ENCODE measurements around the gene NTN5.

NTN5 gene

GRCh38 chr19:48654299-48655059, 18.3 kb downstream of the NTN5 start:
- TF ChIP-seq ZNF274 (IDR thresholded peaks at IDR 0.05; ENCODE audit: low read depth, low read length) (no peak), SUZ12 (IDR thresholded peaks at IDR 0.05; ENCODE audit: extremely low read depth, insufficient read depth, insufficient read length) (no peak)
- no peak overlapping the region for H3K9ac ChIP-seq (ENCODE audit: insufficient read length, low read depth)
- H3K4me1 ChIP-seq (ENCODE audit: insufficient read depth, insufficient read length) = peaks cover 7% of the 10 kb centered on the region
- no peaks in the 10 kb centered on the region for H3K27me3 ChIP-seq (ENCODE audit: insufficient read depth, insufficient read length)
- no peaks in the 10 kb centered on the region for H3K36me3 ChIP-seq (ENCODE audit: insufficient read depth, insufficient read length, low read length)
- no peak overlapping the region for H3K4me3 ChIP-seq (ENCODE audit: insufficient read length, low read depth)
- no peaks in the 10 kb centered on the region for H3K9me3 ChIP-seq (ENCODE audit: insufficient read depth, low read length)
- no peak for DNase-seq (ENCODE audit: low read depth, low spot score)

GRCh38 chr19:48651683-48652048, 21.2 kb downstream of the NTN5 start:
- no peaks in the 10 kb centered on the region for H3K9me3 ChIP-seq (ENCODE audit: insufficient read depth, low read length)
- DNase-seq (ENCODE audit: low read depth, low spot score) = no peak
- no peaks in the 10 kb centered on the region for H3K27me3 ChIP-seq (ENCODE audit: insufficient read depth, insufficient read length)
- no peak overlapping the region for H3K9ac ChIP-seq (ENCODE audit: insufficient read length, low read depth)
- TF ChIP-seq YY1 (IDR thresholded peaks at IDR 0.05; ENCODE audit: insufficient read depth, insufficient read length) = no peak
- TF ChIP-seq ZNF274 (IDR thresholded peaks at IDR 0.05; ENCODE audit: low read depth, low read length) = no peak
- TF ChIP-seq SUZ12 (IDR thresholded peaks at IDR 0.05; ENCODE audit: extremely low read depth, insufficient read depth, insufficient read length) = no peak
- no peaks in the 10 kb centered on the region for H3K36me3 ChIP-seq (ENCODE audit: insufficient read depth, insufficient read length, low read length)
- H3K4me3 ChIP-seq (ENCODE audit: insufficient read length, low read depth) = no peak overlapping the region
- H3K4me1 ChIP-seq (ENCODE audit: insufficient read depth, insufficient read length) = peaks cover 5% of the 10 kb centered on the region

GRCh38 chr19:48650974-48651682, 21.7 kb downstream of the NTN5 start:
- Histone ChIP-seq H3K36me3 (ENCODE audit: insufficient read depth, insufficient read length, low read length) (no peaks in the 10 kb centered on the region), H3K9ac (ENCODE audit: insufficient read length, low read depth) (no peak overlapping the region), H3K9me3 (ENCODE audit: insufficient read depth, low read length) (no peaks in the 10 kb centered on the region), H3K27me3 (ENCODE audit: insufficient read depth, insufficient read length) (no peaks in the 10 kb centered on the region), H3K4me1 (ENCODE audit: insufficient read depth, insufficient read length) (peaks cover 4% of the 10 kb centered on the region), H3K4me3 (ENCODE audit: insufficient read length, low read depth) (no peak overlapping the region)
- no peak for DNase-seq (ENCODE audit: low read depth, low spot score)
- no peak for TF ChIP-seq ZNF274 (IDR thresholded peaks at IDR 0.05; ENCODE audit: low read depth, low read length)
- TF ChIP-seq SUZ12 (IDR thresholded peaks at IDR 0.05; ENCODE audit: extremely low read depth, insufficient read depth, insufficient read length) = no peak
- no peak for TF ChIP-seq YY1 (IDR thresholded peaks at IDR 0.05; ENCODE audit: insufficient read depth, insufficient read length)

- no peak for DNase-seq (ENCODE audit: low read depth, low spot score)
Measured at GRCh38 chr19:48648134-48648533, 24.7 kb downstream of the NTN5 start.

GRCh38 chr19:48646722-48647216, 26.0 kb downstream of the NTN5 start:
- no peaks in the 10 kb centered on the region for H3K9me3 ChIP-seq (ENCODE audit: insufficient read depth, low read length)
- TF ChIP-seq YY1 (IDR thresholded peaks at IDR 0.05; ENCODE audit: insufficient read depth, insufficient read length) = no peak
- no peak for TF ChIP-seq ZNF274 (IDR thresholded peaks at IDR 0.05; ENCODE audit: low read depth, low read length)
- no peak for TF ChIP-seq SUZ12 (IDR thresholded peaks at IDR 0.05; ENCODE audit: extremely low read depth, insufficient read depth, insufficient read length)
- DNase-seq (ENCODE audit: low read depth, low spot score) = peak; percentile 85
- H3K36me3 ChIP-seq (ENCODE audit: insufficient read depth, insufficient read length, low read length) = no peaks in the 10 kb centered on the region
- H3K4me1 ChIP-seq (ENCODE audit: insufficient read depth, insufficient read length) = peaks cover 3% of the 10 kb centered on the region
- H3K4me3 ChIP-seq (ENCODE audit: insufficient read length, low read depth) = no peak overlapping the region
- no peaks in the 10 kb centered on the region for H3K27me3 ChIP-seq (ENCODE audit: insufficient read depth, insufficient read length)
- no peak overlapping the region for H3K9ac ChIP-seq (ENCODE audit: insufficient read length, low read depth)

More at GRCh38 chr19:48648134-48648533, 24.7 kb downstream of the NTN5 start:
- H3K9me3 ChIP-seq (ENCODE audit: insufficient read depth, low read length) = no peaks in the 10 kb centered on the region
- H3K4me1 ChIP-seq (ENCODE audit: insufficient read depth, insufficient read length) = peaks cover 7% of the 10 kb centered on the region
- H3K27me3 ChIP-seq (ENCODE audit: insufficient read depth, insufficient read length) = no peaks in the 10 kb centered on the region
- no peak overlapping the region for H3K9ac ChIP-seq (ENCODE audit: insufficient read length, low read depth)
- no peaks in the 10 kb centered on the region for H3K36me3 ChIP-seq (ENCODE audit: insufficient read depth, insufficient read length, low read length)
- no peak overlapping the region for H3K4me3 ChIP-seq (ENCODE audit: insufficient read length, low read depth)
- TF ChIP-seq ZNF274 (IDR thresholded peaks at IDR 0.05; ENCODE audit: low read depth, low read length) (no peak), SUZ12 (IDR thresholded peaks at IDR 0.05; ENCODE audit: extremely low read depth, insufficient read depth, insufficient read length) (no peak), YY1 (IDR thresholded peaks at IDR 0.05; ENCODE audit: insufficient read depth, insufficient read length) (no peak)

- Histone ChIP-seq H3K4me3 (ENCODE audit: insufficient read length, low read depth) (peak within 1 kb of the TSS; percentile 65), H3K9me3 (ENCODE audit: insufficient read depth, low read length) (no peaks in the 10 kb centered on the region), H3K4me1 (ENCODE audit: insufficient read depth, insufficient read length) (peaks cover 3% of the 10 kb centered on the region), H3K9ac (ENCODE audit: insufficient read length, low read depth) (peak within 1 kb of the TSS; percentile 83), H3K36me3 (ENCODE audit: insufficient read depth, insufficient read length, low read length) (no peaks in the 10 kb centered on the region), H3K27me3 (ENCODE audit: insufficient read depth, insufficient read length) (no peaks in the 10 kb centered on the region)
- no peak for DNase-seq (ENCODE audit: low read depth, low spot score)
- no peak for TF ChIP-seq YY1 (IDR thresholded peaks at IDR 0.05; ENCODE audit: insufficient read depth, insufficient read length)
- TF ChIP-seq SUZ12 (IDR thresholded peaks at IDR 0.05; ENCODE audit: extremely low read depth, insufficient read depth, insufficient read length) = no peak
- no peak for TF ChIP-seq ZNF274 (IDR thresholded peaks at IDR 0.05; ENCODE audit: low read depth, low read length)
Measured at GRCh38 chr19:48646001-48646721, 26.7 kb downstream of the NTN5 start, which contains the start of gene CA11. CA11 (minus strand) TSS chr19:48646187; CDS start chr19:48645632, 555 bp downstream.

Data from NT2/D1 (cell line).